Measurements from ENCODE around the gene KCTD7. TPM values are rescaled to one million over a fixed set of nuclear protein-coding genes. Genes with fewer than 3 reads are reported as not detected.

Gene KCTD7
- total RNA-seq, 1 experiment from 2014 or later, result 5.5 TPM

GRCh38 chr7:66657798-66658197, 29.1 kb downstream of the KCTD7 start:
- no peaks in the 10 kb centered on the region for H3K9me3 ChIP-seq (ENCODE audit: low read length)
- BruUV-seq (replicated peaks), result no TSS peak
- DNase-seq, result no peak
- no peaks in the 10 kb centered on the region for H3K27me3 ChIP-seq (ENCODE audit: low read length)
- no peak overlapping the region for H3K9ac ChIP-seq (ENCODE audit: low read length)
- H3K4me2 ChIP-seq (ENCODE audit: low read length), result no peak overlapping the region
- CTCF ChIA-PET, result no interaction called here
- H2AFZ ChIP-seq (ENCODE audit: low read length), result no peak overlapping the region
- H3K4me3 ChIP-seq (ENCODE audit: low read length), result no peak overlapping the region
- H3K36me3 ChIP-seq (ENCODE audit: low read depth, low read length), result no peaks in the 10 kb centered on the region
- no peak overlapping the region for H3K27ac ChIP-seq (ENCODE audit: low read length)
- H3F3A ChIP-seq (ENCODE audit: low read length, unreplicated experiment), result no peaks in the 10 kb centered on the region
- ATAC-seq, result no peak
- POLR2A ChIA-PET (ENCODE audit: unreplicated experiment), result no interaction called here
- H3K4me1 ChIP-seq (ENCODE audit: insufficient read depth, low read length), result 0 out of 2 replicates have a peak, but pooled peaks cover 5% of the 10 kb centered on the region
- H4K20me1 ChIP-seq (ENCODE audit: low read length), result no peaks in the 10 kb centered on the region
- TF ChIP-seq EZH2phosphoT487 (IDR thresholded peaks at IDR 0.05; ENCODE audit: borderline replicate concordance, low read length) (no peak), EZH2 (IDR thresholded peaks at IDR 0.05; ENCODE audit: low read length, unreplicated experiment) (no peak)
- TF ChIP-seq, protein P1, sequence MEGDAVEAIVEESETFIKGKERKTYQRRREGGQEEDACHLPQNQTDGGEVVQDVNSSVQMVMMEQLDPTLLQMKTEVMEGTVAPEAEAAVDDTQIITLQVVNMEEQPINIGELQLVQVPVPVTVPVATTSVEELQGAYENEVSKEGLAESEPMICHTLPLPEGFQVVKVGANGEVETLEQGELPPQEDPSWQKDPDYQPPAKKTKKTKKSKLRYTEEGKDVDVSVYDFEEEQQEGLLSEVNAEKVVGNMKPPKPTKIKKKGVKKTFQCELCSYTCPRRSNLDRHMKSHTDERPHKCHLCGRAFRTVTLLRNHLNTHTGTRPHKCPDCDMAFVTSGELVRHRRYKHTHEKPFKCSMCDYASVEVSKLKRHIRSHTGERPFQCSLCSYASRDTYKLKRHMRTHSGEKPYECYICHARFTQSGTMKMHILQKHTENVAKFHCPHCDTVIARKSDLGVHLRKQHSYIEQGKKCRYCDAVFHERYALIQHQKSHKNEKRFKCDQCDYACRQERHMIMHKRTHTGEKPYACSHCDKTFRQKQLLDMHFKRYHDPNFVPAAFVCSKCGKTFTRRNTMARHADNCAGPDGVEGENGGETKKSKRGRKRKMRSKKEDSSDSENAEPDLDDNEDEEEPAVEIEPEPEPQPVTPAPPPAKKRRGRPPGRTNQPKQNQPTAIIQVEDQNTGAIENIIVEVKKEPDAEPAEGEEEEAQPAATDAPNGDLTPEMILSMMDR (conservative IDR thresholded peaks at IDR 0.05; ENCODE audit: low read depth, low read length), result no peak
- no peaks in the 10 kb centered on the region for H3K9me2 ChIP-seq (replicated peaks; ENCODE audit: low read length)
- intact Hi-C loops (cut with micrococcal nuclease), result loop anchor here (10.0 kb wide), 1 partner anchor 63 kb away; no protein-coding TSS in a partner anchor
- H3K79me2 ChIP-seq (ENCODE audit: low read length), result peaks cover 55% of the 10 kb centered on the region

DNA sequence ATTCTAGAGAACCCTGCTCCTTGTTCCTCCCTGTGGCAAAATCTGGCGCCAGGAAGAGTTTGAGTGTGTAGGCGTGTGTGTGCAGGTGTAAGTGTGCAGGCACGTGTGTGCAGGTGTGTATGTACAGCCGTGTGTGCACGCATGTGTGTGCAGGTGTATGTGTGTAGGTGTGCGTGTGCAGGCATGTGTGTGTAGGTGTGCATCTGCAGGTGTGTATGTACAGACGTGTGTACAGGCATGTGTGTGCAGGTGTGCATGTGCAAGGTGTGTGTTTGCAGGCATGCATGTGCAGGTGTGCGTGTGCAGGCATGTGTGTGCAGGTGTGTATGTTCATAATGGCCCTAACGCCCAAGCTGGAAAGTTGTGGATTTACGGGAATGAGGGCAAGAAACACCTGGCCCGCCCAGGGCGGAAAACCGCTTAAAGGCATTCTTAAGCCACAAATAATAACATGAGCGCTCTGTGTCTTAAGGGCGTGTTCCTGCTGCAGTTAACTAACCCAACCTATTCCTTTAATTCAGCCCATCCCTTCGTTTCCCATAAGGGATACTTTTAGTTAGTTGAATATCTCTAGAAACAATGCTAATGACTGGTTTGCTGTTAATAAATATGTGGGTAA, 34.1 kb downstream of the KCTD7 start:
- no peaks in the 10 kb centered on the region for H3K27me3 ChIP-seq (ENCODE audit: low read length)
- H3K27ac ChIP-seq (ENCODE audit: low read length), result no peak overlapping the region
- H2AFZ ChIP-seq (ENCODE audit: low read length), result no peak overlapping the region
- POLR2A ChIA-PET (ENCODE audit: unreplicated experiment), result no interaction called here
- TF ChIP-seq EZH2phosphoT487 (IDR thresholded peaks at IDR 0.05; ENCODE audit: borderline replicate concordance, low read length) (no peak), EZH2 (IDR thresholded peaks at IDR 0.05; ENCODE audit: low read length, unreplicated experiment) (no peak)
- TF ChIP-seq, protein P1 (conservative IDR thresholded peaks at IDR 0.05; ENCODE audit: low read depth, low read length), result no peak
- H3K79me2 ChIP-seq (ENCODE audit: low read length), result peaks cover 12% of the 10 kb centered on the region
- H3K9me2 ChIP-seq (replicated peaks; ENCODE audit: low read length), result no peaks in the 10 kb centered on the region
- H3K4me1 ChIP-seq (ENCODE audit: insufficient read depth, low read length), result no peaks in the 10 kb centered on the region
- H3K36me3 ChIP-seq (ENCODE audit: low read depth, low read length), result no peaks in the 10 kb centered on the region
- BruUV-seq (replicated peaks), result no TSS peak
- no peaks in the 10 kb centered on the region for H3F3A ChIP-seq (ENCODE audit: low read length, unreplicated experiment)
- CTCF ChIA-PET, result no interaction called here
- ATAC-seq (no peak), DNase-seq (no peak)
- H4K20me1 ChIP-seq (ENCODE audit: low read length), result no peaks in the 10 kb centered on the region
- intact Hi-C loops (cut with micrococcal nuclease), result no loop called here
- H3K4me2 ChIP-seq (ENCODE audit: low read length), result no peak overlapping the region
- no peaks in the 10 kb centered on the region for H3K9me3 ChIP-seq (ENCODE audit: low read length)
- no peak overlapping the region for H3K9ac ChIP-seq (ENCODE audit: low read length)
- no peak overlapping the region for H3K4me3 ChIP-seq (ENCODE audit: low read length)

DNA sequence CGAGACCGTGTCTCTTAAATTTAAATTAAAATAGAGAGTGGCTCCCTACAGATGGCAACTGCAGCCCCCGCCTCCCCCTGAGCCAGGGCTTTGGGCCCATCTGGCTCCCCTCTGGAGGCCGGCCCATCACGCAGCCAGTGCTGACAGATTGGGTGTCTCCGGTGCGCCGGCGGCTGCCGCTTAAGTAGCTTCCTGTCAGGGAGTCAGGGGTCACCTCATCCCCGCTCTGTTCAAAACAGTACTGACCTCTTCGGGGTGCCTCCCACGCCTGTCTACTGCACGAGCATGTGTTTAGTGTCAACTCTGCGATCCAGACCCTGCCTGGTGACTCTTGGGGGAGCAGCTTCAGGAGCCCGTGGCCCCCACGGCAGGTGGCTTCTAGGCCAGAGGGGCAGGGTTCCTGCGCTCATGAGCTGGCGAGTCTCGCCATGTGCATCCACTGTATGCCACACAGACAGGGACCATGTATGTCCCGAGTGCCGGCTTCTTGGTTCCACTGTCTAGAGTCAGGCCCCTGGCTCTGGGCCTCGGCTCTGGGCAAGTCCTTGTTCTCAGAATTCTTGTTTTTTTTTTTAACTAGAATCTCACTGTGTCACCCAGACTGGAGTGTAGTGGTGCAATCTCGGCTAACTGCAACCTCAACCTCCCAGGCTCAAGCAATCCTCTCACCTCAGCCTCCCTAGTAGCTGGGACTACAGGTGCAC, 36.1 kb downstream of the KCTD7 start:
- H3K4me1 ChIP-seq (ENCODE audit: insufficient read depth, low read length), result no peaks in the 10 kb centered on the region
- ChIA-PET CTCF (no interaction called here), POLR2A (ENCODE audit: unreplicated experiment) (no interaction called here)
- H3K4me3 ChIP-seq (ENCODE audit: low read length), result no peak overlapping the region
- H3K4me2 ChIP-seq (ENCODE audit: low read length), result no peak overlapping the region
- H3K79me2 ChIP-seq (ENCODE audit: low read length), result peaks cover 5% of the 10 kb centered on the region; the same call in 1 of the 2 replicates
- DNase-seq (no peak), ATAC-seq (no peak)
- H4K20me1 ChIP-seq (ENCODE audit: low read length), result no peaks in the 10 kb centered on the region
- no peaks in the 10 kb centered on the region for H3K27me3 ChIP-seq (ENCODE audit: low read length)
- no TSS peak for BruUV-seq (replicated peaks)
- no peaks in the 10 kb centered on the region for H3K9me2 ChIP-seq (replicated peaks; ENCODE audit: low read length)
- H3K9me3 ChIP-seq (ENCODE audit: low read length), result no peaks in the 10 kb centered on the region
- H3F3A ChIP-seq (ENCODE audit: low read length, unreplicated experiment), result no peaks in the 10 kb centered on the region
- no peak overlapping the region for H2AFZ ChIP-seq (ENCODE audit: low read length)
- no peaks in the 10 kb centered on the region for H3K36me3 ChIP-seq (ENCODE audit: low read depth, low read length)
- no peak for TF ChIP-seq EZH2 (IDR thresholded peaks at IDR 0.05; ENCODE audit: low read length, unreplicated experiment)
- TF ChIP-seq, protein P1 (conservative IDR thresholded peaks at IDR 0.05; ENCODE audit: low read depth, low read length), result no peak
- no peak for TF ChIP-seq EZH2phosphoT487 (IDR thresholded peaks at IDR 0.05; ENCODE audit: borderline replicate concordance, low read length)
- H3K9ac ChIP-seq (ENCODE audit: low read length), result no peak overlapping the region
- intact Hi-C loops (cut with micrococcal nuclease), result no loop called here
- H3K27ac ChIP-seq (ENCODE audit: low read length), result no peak overlapping the region
